Left renal pelvis (tissue), 4 donors: Measurements from ENCODE around the gene ZBTB4. TPM values are rescaled to one million over a fixed set of nuclear protein-coding genes. Genes with fewer than 3 reads are reported as not detected.
"Not testable (repeated sequence)": the region's sequence is repeated elsewhere in the genome, so short reads cannot be mapped to it uniquely, and the experiment has no call there.

Experiments
- DNase-seq, 4 donors: peaks; one replicate each; pipeline ENCODE4 v3.0.0-alpha.2; 2013; ENCODE audit warnings: low read depth in 4 of 4, low spot score in 3 of 4
- polyA plus RNA-seq, 4 donors: library from polyadenylated mRNA; unstranded; fragments of 120-200 nt; gene quantifications; one replicate each; pipeline ENCODE4 v1.2.1, GENCODE V29; 2013; ENCODE audit not compliant: insufficient read length in 4 of 4

Gene ZBTB4
- polyA plus RNA-seq, 4 donors = 36.1 to 46.1 (median 43.4) TPM

DNA sequence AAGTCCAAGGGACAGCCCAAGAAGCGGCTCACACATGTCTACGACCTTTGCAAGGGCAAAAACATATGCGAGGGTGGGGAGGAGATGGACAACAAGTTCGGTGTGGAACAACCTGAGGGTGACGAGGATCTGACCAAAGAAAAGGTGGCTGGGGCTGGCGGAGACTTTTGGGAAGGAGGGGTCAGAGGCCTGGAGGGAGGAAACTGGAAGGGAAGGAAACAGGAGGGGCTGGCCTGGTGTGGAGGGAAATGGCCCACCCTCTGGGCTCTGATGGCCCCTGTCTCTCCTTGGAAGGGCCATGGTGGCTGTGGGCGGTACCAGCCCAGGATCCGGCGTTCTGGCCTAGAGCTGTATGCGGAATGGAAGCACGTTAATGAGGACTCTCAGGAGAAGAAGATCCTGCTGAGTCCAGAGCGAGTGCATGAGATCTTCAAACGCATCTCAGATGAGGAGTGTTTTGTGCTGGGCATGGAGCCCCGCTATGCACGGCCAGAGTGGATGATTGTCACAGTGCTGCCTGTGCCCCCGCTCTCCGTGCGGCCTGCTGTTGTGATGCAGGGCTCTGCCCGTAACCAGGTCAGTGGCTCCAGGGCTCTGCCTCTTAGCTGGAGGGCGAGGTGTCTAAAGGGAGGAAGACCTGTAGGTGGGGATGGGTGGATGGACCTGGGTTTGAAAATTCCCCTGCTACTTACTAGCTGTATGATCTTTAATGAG lies 17.2 kb upstream of the ZBTB4 start:
- DNase-seq = no peak

DNA sequence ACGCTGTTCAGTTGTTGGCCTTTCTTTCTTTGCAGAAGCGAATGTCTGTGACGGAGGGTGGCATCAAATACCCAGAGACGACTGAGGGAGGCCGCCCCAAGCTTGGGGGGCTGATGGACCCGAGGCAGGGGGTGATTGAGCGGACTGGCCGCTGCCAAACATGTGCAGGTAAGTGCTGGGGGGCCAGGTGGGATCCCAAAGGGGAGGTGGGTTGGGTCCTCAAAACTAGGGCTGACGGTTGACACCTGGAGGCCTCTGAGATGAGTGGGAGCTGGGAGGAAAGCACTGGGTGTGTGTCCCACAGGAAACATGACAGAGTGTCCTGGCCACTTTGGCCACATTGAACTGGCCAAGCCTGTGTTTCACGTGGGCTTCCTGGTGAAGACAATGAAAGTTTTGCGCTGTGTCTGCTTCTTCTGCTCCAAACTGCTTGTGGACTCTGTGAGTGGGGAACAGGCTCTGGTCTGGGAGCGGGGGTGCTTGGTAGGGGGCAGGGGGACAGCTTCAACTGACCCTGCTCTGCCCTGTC lies 16.5 kb upstream of the ZBTB4 start:
- no peak for DNase-seq

DNA sequence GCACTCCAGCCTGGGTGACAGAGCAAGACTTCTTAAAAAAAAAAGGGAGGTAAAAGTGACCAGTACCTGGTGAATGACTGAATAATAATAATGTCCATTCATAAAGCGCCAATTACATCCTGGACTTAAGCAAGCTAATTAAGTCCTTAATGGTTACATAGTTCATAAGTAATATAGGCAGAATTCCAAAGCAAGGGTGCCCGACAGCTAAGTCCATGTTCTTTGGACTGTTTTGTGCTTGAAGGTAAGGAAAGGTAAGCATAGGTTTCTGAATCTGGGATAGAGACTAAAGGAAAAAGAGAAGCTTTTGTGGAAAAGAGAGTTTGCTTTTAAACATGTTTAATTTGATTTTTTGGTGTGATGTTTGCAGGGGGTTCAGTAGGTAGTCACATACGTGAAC lies 14.5 kb upstream of the ZBTB4 start:
- DNase-seq = no peak

DNA sequence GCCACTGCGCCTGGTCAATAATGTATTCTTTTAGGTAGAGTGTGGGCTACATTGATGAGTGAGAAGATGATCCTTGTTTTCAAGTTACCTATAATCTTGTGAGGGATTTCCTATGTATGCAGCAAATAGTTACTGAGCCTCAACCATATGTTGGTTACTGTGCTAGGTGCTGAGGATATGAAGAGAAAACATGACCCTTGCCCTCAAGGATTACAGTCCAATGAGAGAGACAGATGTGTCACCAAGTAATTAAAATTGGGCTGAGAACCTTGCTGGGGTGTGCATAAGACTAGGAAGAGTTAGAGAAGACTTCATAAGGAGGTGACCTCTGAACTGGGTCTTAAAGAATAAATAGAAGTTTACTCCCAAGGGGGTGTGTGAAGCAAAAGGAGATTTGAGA lies 12.2 kb upstream of the ZBTB4 start:
- DNase-seq = no peak

DNA sequence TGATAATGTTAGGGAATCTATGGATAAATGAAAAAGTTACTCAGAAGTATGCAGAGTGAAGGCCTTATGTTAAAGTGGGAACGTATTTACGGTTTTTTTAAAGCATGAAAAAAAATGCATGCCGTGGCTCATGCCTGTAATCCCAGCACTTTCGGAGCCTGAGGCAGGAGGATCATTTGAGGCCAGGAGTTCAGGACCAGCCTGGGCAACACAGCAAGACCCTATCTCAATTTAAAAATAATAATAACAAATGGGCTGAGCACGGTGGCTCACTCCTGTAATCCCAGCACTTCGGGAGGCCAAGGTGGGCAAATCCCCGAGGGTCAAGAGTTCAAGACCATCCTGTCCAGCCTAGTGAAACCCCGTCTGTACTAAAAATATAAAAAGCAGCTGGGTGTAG lies 10.7 kb upstream of the ZBTB4 start:
- DNase-seq = no peak

DNA sequence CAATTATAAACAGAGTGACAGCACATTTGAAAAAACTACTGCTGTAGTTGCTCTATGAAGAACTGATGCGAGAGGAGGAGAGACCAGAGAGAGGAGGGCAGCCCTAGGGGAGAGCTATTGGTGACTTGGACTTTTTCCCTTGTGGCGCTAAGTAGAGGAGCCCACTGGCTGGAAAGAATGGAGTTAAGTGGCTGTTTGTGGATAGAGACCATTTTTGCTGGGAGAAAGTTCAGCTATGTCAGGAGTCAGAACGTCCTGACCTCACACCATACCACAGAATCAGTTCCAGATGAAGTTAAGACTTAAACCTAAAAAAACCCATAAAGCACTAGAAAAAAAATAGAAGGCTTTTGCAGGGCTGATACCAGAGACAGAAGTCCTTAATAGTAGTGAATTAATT lies 6.8 kb upstream of the ZBTB4 start:
- DNase-seq = no peak

DNA sequence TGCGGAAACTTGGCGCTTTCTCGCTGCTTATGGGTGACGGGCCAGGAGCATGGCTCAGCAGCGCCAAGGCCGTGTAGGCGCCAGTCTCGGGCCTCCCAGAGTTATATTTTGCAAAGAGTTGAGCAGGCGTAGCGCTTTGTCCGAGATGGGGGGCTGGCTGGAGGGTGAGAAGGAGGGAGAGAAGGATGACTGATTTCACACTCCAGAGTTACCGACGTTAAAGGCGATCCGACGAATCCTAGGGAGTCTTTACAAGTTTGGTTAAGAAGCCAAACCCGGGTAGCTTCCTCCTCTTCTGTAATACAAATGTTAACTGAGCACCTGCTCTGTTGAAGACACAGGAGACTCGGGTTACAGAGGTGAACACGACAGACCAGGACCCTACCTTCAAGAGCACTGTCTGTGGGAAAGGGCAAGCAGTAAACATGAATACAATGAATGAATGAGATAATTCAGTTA lies 5.5 kb upstream of the ZBTB4 start:
- no peak for DNase-seq

DNA sequence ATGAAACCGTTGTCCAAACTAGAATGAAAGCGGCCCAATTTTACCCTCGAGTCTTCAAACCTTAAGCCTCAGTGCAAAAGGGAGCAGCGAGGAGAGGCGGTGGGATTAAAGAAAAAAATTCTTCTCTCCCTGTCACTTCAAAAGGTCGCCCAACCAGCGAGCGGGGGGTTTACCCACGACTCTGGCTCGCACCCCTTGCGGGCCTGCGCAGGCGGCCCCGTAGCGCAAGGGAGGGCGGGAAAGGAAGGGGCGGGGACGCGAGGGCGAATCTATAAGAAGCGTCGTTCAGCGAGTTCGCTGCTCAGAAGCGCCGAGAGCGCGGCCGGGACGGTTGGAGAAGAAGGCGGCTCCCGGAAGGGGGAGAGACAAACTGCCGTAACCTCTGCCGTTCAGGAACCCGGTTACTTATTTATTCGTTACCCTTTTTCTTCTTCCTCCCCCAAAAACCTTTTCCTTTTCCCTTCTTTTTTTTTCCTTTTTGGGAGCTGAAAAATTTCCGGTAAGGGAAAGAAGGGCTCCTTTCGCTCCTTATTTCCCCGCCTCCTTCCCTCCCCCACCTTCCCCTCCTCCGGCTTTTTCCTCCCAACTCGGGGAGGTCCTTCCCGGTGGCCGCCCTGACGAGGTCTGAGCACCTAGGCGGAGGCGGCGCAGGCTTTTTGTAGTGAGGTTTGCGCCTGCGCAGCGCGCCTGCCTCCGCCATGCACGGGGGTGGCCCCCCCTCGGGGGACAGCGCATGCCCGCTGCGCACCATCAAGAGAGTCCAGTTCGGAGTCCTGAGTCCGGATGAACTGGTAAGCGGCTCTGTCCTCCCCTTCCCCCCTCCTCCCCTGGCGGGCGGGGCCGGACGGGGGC lies 4.9 kb upstream of the ZBTB4 start, which contains the start of gene POLR2A:
TSS of gene POLR2A (plus strand) at position 300 of the 852 bp plus-strand sequence.
- peak; percentile 94 to 97 (median 96) for DNase-seq

DNA sequence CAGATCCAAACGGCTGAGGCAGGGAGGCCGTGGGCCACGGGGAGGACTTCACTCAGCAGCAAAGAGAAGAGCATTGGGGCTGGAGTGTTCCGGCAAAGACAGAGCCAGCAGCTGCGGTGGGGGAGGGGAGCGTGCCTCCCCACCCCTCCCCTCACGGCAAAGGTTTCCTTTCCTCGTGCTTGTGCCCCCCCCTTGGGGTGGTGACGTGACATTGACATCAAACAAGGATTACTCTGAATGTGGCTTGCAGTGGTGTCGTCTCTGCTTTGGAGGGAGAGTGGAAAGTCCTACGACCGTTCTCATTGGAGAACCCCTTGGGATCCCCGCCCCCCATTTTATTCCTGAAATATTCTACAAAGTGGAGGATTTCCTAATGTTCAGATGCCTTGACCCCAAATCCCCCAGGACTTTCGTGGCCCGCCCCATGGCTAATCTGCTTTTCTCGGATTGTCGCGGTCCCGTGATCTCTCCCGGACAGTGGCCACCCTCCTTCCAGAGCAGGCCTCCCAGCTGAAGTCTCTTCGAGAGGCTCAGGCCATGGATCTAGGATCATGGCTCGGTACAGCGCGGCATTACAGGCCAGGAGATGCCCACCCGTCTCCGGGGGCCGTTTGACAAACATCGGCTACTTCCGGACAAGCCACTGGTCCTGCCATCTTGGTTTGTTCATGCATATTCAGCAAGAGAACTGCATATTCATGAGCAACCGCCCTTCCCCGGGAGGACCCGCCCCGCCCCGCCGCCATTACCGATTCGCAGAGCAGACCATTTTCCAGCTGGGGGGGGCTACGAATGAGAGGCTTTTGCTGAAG lies 4.0 kb upstream of the ZBTB4 start:
- DNase-seq = peak in 3 of 4 donors; percentile 69 to 85 (median 78)

DNA sequence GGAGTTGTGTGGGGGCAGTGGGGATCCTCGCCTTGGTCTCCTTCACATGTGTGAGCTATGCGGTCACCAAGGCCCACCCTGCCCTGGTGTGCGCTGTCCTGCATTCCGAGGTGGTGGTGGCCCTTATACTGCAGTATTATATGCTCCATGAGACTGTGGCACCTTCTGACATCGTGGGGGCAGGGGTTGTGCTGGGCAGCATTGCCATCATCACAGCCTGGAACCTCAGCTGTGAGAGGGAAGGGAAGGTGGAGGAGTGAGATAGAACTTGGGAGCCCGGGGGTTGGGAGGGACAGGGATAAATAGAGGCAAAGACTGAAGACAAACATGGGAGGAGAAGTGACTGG lies 3.3 kb upstream of the ZBTB4 start:
- not testable (repeated sequence) for DNase-seq

DNA sequence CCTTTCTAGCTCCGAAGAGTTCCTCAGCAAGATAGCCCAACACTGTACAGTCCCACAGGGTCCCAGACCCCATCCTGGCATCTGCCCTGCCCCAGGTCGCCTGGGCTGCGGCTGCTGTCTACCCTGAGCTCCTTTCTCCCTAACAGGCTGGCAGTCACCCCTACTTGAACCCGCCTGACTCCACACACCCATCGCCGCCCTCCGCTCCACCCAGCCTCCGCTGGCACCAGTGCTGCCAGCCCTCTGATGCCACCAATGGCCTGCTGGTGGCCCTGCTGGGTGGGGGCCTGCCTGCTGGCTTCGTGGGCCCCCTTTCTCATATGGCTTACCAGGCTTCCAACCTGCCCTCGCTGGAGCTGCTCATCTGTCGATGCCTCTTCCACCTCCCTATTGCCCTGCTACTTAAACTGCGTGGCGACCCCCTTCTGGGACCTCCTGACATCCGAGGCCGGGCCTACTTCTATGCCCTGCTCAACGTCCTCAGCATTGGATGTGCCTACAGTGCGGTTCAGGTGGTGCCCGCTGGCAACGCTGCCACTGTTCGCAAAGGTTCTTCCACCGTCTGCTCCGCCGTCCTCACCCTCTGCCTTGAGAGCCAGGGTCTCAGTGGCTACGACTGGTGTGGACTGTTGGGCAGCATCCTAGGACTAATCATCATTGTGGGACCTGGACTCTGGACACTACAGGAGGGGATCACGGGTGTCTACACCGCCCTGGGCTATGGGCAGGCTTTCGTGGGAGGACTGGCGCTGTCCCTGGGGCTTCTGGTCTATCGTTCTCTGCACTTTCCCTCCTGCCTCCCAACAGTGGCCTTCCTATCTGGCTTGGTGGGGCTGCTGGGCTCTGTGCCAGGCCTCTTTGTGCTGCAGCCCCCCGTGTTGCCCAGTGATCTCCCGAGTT lies 2.7 kb upstream of the ZBTB4 start:
- DNase-seq = not testable (repeated sequence)

DNA sequence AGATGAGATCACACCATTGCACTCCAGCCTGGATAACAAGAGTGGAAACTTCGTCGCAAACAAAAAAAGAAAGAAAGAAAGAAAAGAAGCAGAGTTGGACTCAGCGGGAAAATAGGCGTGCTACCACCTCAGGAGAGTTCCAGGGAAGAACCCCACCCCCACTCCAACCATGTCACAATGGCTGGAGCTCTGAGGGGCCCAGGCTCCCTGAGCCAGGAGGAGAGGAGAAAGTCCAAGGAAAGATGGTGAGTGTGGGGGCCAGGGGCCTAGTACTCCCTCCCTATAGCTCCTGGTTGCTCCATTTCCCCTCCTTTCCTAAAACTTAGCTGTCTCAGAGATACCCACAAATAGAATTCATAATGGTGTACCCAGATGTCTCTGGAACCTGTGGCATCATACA lies 1.8 kb upstream of the ZBTB4 start, which contains the start of gene SLC35G6:
TSS of gene SLC35G6 (plus strand) at position 172 of the 400 bp plus-strand sequence. CDS start at position 243, 71 bp downstream.
- not testable (repeated sequence) for DNase-seq

DNA sequence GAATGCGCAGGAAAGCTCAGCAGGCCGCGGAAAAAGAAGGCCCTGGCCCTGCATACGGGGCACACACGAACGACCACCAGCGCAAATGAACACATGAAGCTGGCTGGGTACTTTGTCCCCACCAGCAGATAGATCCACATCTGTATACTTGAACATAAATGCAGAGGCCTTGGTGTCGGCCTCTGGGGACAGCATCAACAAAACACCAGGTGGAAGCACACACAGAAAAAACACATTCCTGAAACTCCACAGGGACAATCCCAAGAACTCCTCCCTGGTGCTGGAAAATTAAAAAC lies 606 bp upstream of the ZBTB4 start:
- no peak for DNase-seq

DNA sequence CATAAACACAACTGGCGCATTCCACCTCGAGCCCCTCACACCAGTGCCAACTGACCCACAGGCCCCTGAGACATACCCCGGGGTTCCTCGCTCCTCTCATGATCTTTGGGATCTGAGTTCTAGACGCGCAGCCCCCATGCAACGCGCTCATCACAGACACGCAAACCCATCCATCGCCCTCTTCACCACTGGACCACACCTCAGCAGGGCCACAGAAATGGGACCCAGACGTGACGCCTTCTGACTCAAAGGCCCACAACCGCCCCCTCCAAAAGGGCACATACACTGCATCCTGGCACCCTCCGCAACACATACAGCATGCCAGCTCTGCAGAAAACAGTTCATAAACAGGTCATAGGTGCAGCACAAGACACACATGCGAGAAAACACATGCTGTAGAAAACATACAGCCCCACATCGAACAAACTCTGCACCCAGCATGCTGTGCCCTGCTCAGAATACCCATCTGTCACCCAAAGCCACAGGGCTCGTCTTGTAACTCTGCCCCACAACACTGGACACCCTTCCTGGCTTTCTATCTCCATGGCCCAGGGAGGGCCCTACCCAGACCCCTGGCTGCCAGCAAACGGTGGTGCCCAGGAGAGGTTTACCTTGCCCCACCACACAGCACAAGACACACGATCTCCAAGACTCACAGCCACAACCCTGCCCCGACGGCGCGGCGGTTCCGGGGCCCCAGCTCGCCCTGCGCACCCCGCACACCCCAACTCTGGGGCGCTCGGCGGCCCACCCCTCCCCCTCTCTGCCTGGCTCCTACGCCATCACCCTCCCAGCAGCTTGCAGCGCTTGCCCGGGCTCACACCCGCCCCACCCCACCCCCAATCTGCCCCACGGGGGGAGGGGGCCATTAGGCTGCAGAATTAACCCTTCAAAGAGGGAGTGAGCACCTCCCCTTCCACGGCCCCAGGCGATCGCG lies 887 bp downstream of the ZBTB4 start:
- DNase-seq = no peak

DNA sequence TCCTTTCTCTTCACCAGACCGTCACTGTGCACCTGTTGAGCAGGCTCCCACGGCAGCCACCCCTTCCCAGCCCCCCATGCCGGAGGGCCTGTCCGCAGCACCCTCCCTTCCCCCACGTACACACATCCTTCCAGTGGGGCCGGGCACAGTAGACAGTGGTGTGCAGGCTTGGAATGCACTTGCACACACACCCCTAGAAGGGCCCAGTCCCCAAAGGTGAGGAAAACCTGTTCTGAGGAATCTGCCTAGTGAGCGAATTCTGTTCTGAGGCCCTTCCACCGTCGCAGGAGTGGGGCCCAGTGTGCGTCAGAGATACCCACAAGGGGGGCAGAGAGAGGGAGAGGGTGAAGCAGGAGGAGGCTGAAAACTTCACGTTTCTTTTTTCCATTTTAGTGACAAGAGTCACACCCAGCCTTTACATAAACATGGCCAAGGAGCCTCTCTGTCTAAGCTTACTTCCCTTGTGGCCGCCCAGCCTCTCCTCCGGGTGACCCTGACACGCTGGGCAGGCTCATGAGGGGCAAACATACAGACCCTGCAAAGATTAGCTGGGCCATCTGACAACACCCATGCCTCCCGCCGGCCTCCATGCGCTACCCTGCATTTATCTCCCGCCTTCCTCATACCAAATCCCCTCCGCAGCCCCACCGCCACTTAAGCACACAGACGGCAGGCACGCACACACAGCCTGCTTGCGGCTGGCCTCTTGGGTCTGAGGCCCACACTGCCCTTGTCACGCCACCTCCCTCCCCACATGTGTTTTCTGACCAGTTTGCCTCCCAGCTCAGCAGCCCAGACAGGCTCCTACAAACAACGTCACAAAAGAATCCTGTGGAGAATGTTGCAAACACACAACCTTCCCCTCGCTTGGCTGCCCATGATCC lies 1.8 kb downstream of the ZBTB4 start:
- no peak for DNase-seq

DNA sequence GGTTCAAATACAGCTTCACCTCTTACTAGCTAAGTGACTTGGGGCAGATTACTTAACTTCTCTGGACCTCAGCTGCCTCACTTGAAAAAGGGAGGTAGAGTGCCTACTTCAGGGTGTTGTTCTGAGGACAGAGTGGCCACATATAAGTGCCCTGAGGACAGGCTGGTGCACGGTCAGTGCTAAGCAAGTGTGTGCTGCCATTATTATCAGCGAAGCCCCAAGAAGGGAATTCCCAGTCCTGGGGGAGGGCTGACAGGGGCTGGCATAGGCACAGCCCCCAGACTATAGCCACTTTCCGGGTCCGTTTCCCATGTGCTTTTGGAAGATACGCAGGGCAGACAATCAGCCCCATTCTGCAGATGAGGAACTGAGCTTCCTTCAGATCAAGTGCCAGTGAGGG lies 2.5 kb downstream of the ZBTB4 start:
- DNase-seq = no peak

DNA sequence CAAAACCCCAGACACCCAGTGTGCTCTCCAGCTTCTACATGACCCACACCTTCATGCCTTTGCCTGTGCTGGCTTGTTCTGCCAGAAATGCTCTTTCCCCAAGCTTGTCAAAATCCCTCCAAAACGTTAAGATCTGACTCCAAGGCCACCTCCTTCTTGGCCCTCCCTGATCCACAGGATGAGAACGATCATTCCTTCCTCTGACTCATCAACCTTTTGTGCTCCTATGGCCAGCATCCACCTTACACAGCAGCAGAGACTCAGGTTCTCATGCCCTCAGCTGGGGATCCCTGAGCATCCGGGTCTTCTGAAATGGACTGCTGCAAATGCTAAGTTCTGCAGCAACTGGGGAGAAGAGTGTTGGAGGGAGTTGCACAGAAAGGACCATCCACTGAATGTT lies 2.9 kb downstream of the ZBTB4 start:
- no peak for DNase-seq
